CD4-positive, alpha-beta T cell treated with Interleukin-4 for 4 hours (primary cell): ENCODE measurements around the gene ZFTA.
A peak's percentile ranks its signal among the peaks of the same experiment; 100 is the strongest.
"Not testable (repeated sequence)": the region's sequence is repeated elsewhere in the genome, so short reads cannot be mapped to it uniquely, and the experiment has no call there.

ENCODE experiments used
- DNase-seq: peaks from one replicate; pipeline ENCODE4 v3.0.0-alpha.2; 2020

The ZFTA gene

GRCh38 chr11:63768237-63769041 is at the start of gene ZFTA:
Gene ZFTA (minus strand): TSS chr11:63768775. CDS start chr11:63768622, 153 bp downstream.
- peak; percentile 35 for DNase-seq

GRCh38 chr11:63817758-63818498 is 49.4 kb upstream of the ZFTA start:
- DNase-seq, result no peak

- no peak for DNase-seq
Measured at GRCh38 chr11:63816732-63817131, 48.2 kb upstream of the ZFTA start.

- no peak for DNase-seq
Measured at GRCh38 chr11:63816166-63816565, 47.6 kb upstream of the ZFTA start.

- DNase-seq, result no peak
Measured at GRCh38 chr11:63814383-63814736, 45.8 kb upstream of the ZFTA start.

GRCh38 chr11:63813563-63814382 is 45.2 kb upstream of the ZFTA start:
- DNase-seq, result peak; percentile 14

- DNase-seq, result peak; percentile 61
Measured at GRCh38 chr11:63813035-63813562, 44.5 kb upstream of the ZFTA start, which contains the start of gene SPINDOC. Gene SPINDOC (plus strand): TSS chr11:63813456. CDS start chr11:63813687, 231 bp downstream.

GRCh38 chr11:63811522-63811921 is 42.9 kb upstream of the ZFTA start:
- no peak for DNase-seq

GRCh38 chr11:63810383-63810782 is 41.8 kb upstream of the ZFTA start:
- DNase-seq, result not testable (repeated sequence)

GRCh38 chr11:63805844-63806415 is 37.4 kb upstream of the ZFTA start:
- no peak for DNase-seq

- no peak for DNase-seq
Measured at GRCh38 chr11:63804259-63804658, 35.7 kb upstream of the ZFTA start.

GRCh38 chr11:63802637-63803414 is 34.3 kb upstream of the ZFTA start:
- no peak for DNase-seq

GRCh38 chr11:63800921-63801320 is 32.3 kb upstream of the ZFTA start:
- DNase-seq, result no peak

GRCh38 chr11:63795066-63795465 is 26.5 kb upstream of the ZFTA start:
- no peak for DNase-seq

GRCh38 chr11:63793161-63793560 is 24.6 kb upstream of the ZFTA start:
- no peak for DNase-seq

- no peak for DNase-seq
Measured at GRCh38 chr11:63791495-63792167, 23.1 kb upstream of the ZFTA start.

- DNase-seq, result no peak
Measured at GRCh38 chr11:63785823-63786222, 17.2 kb upstream of the ZFTA start.

- no peak for DNase-seq
Measured at GRCh38 chr11:63783925-63784592, 15.5 kb upstream of the ZFTA start.

GRCh38 chr11:63782749-63783148 is 14.2 kb upstream of the ZFTA start:
- DNase-seq, result no peak

- DNase-seq, result no peak
Measured at GRCh38 chr11:63779039-63779438, 10.5 kb upstream of the ZFTA start.

- no peak for DNase-seq
Measured at GRCh38 chr11:63775191-63775590, 6.6 kb upstream of the ZFTA start.
